Progenitor cell of endocrine pancreas (in vitro differentiated cells): ENCODE results near the gene RC3H1. TPM values are rescaled to one million over a fixed set of nuclear protein-coding genes. Genes with fewer than 3 reads are reported as not detected.

ENCODE experiments used
- DNase-seq: peaks from one replicate; pipeline ENCODE4 v3.0.0; 2021; ENCODE audit warnings: low spot score; ENCODE audit not compliant: unreplicated experiment
- H3K27ac Mint-ChIP-seq: 2 replicates; pipeline ENCODE4 v1.8.0; 2021; ENCODE audit warnings: mild to moderate bottlenecking, moderate library complexity, mixed read lengths
- H3K27me3 Mint-ChIP-seq: 2 replicates; pipeline ENCODE4 v1.8.0; 2021; ENCODE audit warnings: mixed read lengths
- H3K36me3 Mint-ChIP-seq: 2 replicates; pipeline ENCODE4 v1.8.0; 2022; ENCODE audit warnings: mixed read lengths; ENCODE audit not compliant: insufficient read depth
- H3K4me1 Mint-ChIP-seq: 2 replicates; pipeline ENCODE4 v1.8.0; 2021; ENCODE audit warnings: low read depth, mixed read lengths
- H3K4me3 Mint-ChIP-seq: 2 replicates; pipeline ENCODE4 v1.8.0; 2021; ENCODE audit warnings: low read depth, mild to moderate bottlenecking, moderate library complexity, mixed read lengths
- H3K9me3 Mint-ChIP-seq: 2 replicates; pipeline ENCODE4 v1.8.0; 2021; ENCODE audit warnings: low read depth, mixed read lengths
- total RNA-seq: library from RNA; stranded (reverse); gene quantifications from 2 replicates; pipeline ENCODE4 v1.2.1, GENCODE V29; 2021
- TF ChIP-seq, protein P1 (sequence below): fragments of 200-600 bp; sonication (generic); IDR thresholded peaks from one replicate; pipeline ENCODE4 v1.5.0; 2021; ENCODE audit warnings: antibody characterized with exemption, mild to moderate bottlenecking; ENCODE audit not compliant: unreplicated experiment

Gene RC3H1
- total RNA-seq, 1 donor from 2014 or later = 45.8 TPM

DNA sequence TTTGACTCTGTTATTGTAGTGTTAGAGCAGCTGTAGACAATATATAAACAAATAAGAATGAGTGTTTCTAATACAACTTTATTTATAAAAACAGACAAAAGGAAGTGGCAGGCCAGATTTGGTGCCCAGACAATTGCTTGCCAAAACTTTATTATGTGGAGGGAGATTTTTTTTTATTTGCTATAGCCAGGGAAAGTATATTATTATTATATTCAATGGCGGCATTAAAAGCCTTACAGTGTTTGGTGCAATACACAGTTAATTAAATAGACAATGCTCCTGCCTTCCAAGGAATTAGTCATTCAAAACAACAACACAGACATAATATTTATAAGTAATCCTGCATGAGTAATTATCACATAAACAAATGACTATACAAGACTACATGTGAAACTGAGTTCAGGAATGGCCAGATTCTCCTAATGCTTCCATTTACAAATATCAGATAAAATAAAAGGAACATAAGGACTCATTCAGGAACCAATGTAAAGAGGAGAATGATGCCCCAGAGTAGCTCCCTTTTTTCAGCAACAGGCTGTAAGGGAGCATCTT, 10.6 kb upstream of the RC3H1 start:
- no peaks in the 10 kb centered on the region for H3K27me3 Mint-ChIP-seq

DNA sequence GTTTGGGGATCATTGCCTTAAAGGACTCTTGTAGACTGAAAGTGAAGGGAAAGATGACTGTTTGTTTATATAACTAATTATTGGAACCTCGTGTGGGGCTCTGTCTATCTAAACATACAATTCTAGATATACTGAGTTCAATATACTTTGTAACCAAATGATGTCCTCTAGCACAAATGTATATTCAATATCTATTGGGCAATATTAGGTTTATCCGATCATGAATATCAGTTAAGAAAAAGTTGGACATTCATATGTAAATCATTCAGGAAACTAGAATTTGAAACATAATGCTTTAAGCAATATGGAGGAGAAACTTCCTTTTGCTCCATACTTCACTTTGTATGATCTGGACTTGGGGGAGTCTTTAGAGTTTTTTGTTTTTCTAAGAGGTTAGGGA, 8.9 kb upstream of the RC3H1 start:
- TF ChIP-seq, protein P1, sequence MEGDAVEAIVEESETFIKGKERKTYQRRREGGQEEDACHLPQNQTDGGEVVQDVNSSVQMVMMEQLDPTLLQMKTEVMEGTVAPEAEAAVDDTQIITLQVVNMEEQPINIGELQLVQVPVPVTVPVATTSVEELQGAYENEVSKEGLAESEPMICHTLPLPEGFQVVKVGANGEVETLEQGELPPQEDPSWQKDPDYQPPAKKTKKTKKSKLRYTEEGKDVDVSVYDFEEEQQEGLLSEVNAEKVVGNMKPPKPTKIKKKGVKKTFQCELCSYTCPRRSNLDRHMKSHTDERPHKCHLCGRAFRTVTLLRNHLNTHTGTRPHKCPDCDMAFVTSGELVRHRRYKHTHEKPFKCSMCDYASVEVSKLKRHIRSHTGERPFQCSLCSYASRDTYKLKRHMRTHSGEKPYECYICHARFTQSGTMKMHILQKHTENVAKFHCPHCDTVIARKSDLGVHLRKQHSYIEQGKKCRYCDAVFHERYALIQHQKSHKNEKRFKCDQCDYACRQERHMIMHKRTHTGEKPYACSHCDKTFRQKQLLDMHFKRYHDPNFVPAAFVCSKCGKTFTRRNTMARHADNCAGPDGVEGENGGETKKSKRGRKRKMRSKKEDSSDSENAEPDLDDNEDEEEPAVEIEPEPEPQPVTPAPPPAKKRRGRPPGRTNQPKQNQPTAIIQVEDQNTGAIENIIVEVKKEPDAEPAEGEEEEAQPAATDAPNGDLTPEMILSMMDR = no peak
- Mint-ChIP-seq H3K36me3 (no peaks in the 10 kb centered on the region), H3K27me3 (no peaks in the 10 kb centered on the region), H3K9me3 (no peaks in the 10 kb centered on the region), H3K27ac (no peak overlapping the region), H3K4me1 (peaks cover 16% of the 10 kb centered on the region), H3K4me3 (no peak overlapping the region)
- no peak for DNase-seq

More for the DNA sequence above, 10.6 kb upstream of the RC3H1 start:
- TF ChIP-seq, protein P1 = no peak
- Mint-ChIP-seq H3K4me1 (peaks cover 12% of the 10 kb centered on the region), H3K27ac (no peak overlapping the region), H3K9me3 (no peaks in the 10 kb centered on the region), H3K36me3 (no peaks in the 10 kb centered on the region), H3K4me3 (no peak overlapping the region)
- no peak for DNase-seq

GRCh38 chr1:174028495-174028894, 6.3 kb upstream of the RC3H1 start:
- H3K27ac Mint-ChIP-seq = peak overlapping the region; percentile 85
- no peak for DNase-seq

DNA sequence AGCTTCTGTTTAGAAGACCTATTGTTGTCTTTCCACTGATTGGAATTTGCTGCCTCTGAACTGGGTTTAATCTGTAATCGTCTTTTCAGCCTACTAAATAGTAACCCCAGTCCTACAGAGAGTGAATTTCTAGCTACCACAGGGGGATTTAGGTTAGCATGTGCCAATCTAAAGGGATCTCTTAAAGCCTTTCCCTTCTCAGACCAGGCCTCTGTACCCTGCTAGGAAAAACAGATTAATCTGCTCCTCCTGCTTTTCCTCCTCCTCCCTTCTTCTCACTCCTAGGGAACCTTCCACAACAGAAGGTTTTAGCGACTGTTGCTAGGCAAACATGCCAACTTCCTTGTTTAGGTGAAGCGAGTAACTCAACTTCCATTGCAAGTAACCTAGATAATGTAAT, 1.3 kb upstream of the RC3H1 start:
- H3K27me3 Mint-ChIP-seq = no peaks in the 10 kb centered on the region
- H3K27ac Mint-ChIP-seq = peak overlapping the region; percentile 98
- H3K36me3 Mint-ChIP-seq = no peaks in the 10 kb centered on the region
- H3K4me3 Mint-ChIP-seq = peak overlapping the region; percentile 91
- TF ChIP-seq, protein P1 = no peak
- no peak for DNase-seq
- peaks cover 45% of the 10 kb centered on the region for H3K4me1 Mint-ChIP-seq
- no peaks in the 10 kb centered on the region for H3K9me3 Mint-ChIP-seq

More at GRCh38 chr1:174028495-174028894, 6.3 kb upstream of the RC3H1 start:
- no peaks in the 10 kb centered on the region for H3K36me3 Mint-ChIP-seq
- TF ChIP-seq, protein P1 = no peak
- no peaks in the 10 kb centered on the region for H3K27me3 Mint-ChIP-seq
- peaks cover 18% of the 10 kb centered on the region for H3K4me1 Mint-ChIP-seq
- no peaks in the 10 kb centered on the region for H3K9me3 Mint-ChIP-seq
- H3K4me3 Mint-ChIP-seq = no peak overlapping the region

- Mint-ChIP-seq H3K4me1 (peaks cover 40% of the 10 kb centered on the region), H3K9me3 (no peaks in the 10 kb centered on the region), H3K27ac (peak overlapping the region; percentile 98), H3K36me3 (no peaks in the 10 kb centered on the region), H3K4me3 (peak overlapping the region; percentile 91), H3K27me3 (no peaks in the 10 kb centered on the region)
- DNase-seq = no peak
- TF ChIP-seq, protein P1 = no peak
Observed at GRCh38 chr1:174022976-174023277, 770 bp upstream of the RC3H1 start.
